ENCODE results near the gene FAM135A. TPM values are rescaled to one million over a fixed set of nuclear protein-coding genes. Genes with fewer than 3 reads are reported as not detected.

Gene FAM135A
- 10 to 100 TPM; 28.0 to 40.3 TPM for total RNA-seq

DNA sequence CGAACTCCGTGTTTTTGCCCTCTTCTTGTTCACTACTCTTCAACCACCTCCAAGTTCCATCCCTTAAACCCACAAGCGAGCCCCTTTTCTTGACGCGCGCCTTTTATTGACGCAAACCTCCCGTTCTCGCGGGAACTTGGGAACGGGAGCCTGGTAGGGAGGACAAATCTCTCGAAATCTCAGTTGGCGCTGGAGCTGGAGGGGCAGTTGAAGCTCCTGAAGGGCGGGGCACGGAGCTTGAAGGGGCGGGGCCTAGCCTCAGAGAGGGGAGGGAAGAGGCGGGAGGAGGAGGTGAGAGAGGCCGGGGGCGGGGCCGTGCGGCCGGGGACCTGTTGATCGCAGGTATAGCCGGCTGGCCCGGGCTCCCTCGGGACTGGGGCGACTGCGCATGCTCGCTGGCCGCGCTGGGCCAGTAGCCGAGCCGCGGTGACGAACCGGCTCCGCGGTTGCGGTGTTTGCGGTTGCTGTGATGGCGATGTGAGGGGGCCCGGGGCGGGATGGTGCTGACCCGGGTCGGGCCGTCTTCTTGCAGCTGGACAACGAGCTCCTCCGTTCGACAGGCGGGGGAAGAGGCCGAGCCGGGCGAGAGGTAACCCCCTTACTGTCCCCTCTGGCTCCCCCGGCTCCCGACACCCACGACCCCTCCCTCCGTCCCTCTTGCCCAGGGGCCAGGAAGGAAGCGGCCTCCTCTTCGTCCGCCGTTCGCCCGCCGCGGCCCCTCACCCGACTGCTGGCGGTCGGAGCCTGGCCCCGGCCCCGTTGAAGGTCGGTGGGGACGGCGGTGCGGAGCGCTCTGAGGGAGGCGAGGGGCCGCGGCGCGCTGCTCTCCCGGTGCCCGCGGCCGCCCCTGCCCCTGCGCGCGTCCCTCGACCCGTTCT, at the start of gene FAM135A:
Gene FAM135A, plus strand, starts transcription at position 395 of the 878 bp plus-strand sequence. CDS start 14,835 bp downstream, outside the sequence.
- peak; percentile 92 for DNase-seq (ENCODE audit: low spot score)
- Histone ChIP-seq H3K36me3 (no peaks in the 10 kb centered on the region), H3K27ac (peak within 1 kb of the TSS; percentile 80 to 82), H3K27me3 (replicated peaks; ENCODE audit: insufficient read depth) (no peaks in the 10 kb centered on the region), H3K4me3 (peak within 1 kb of the TSS; percentile 92), H3K9me3 (no peaks in the 10 kb centered on the region), H3K4me1 (ENCODE audit: control insufficient read depth in 1 of 2, low read depth in 2 of 2) (peaks cover 13 to 18% of the 10 kb centered on the region in 2 donors)
- ATAC-seq (ENCODE audit: insufficient number of reproducible peaks, low FRiP score, low read depth) = peak; percentile 98
- TF ChIP-seq, protein P1, sequence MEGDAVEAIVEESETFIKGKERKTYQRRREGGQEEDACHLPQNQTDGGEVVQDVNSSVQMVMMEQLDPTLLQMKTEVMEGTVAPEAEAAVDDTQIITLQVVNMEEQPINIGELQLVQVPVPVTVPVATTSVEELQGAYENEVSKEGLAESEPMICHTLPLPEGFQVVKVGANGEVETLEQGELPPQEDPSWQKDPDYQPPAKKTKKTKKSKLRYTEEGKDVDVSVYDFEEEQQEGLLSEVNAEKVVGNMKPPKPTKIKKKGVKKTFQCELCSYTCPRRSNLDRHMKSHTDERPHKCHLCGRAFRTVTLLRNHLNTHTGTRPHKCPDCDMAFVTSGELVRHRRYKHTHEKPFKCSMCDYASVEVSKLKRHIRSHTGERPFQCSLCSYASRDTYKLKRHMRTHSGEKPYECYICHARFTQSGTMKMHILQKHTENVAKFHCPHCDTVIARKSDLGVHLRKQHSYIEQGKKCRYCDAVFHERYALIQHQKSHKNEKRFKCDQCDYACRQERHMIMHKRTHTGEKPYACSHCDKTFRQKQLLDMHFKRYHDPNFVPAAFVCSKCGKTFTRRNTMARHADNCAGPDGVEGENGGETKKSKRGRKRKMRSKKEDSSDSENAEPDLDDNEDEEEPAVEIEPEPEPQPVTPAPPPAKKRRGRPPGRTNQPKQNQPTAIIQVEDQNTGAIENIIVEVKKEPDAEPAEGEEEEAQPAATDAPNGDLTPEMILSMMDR (IDR thresholded peaks at IDR 0.05) = no peak

DNA sequence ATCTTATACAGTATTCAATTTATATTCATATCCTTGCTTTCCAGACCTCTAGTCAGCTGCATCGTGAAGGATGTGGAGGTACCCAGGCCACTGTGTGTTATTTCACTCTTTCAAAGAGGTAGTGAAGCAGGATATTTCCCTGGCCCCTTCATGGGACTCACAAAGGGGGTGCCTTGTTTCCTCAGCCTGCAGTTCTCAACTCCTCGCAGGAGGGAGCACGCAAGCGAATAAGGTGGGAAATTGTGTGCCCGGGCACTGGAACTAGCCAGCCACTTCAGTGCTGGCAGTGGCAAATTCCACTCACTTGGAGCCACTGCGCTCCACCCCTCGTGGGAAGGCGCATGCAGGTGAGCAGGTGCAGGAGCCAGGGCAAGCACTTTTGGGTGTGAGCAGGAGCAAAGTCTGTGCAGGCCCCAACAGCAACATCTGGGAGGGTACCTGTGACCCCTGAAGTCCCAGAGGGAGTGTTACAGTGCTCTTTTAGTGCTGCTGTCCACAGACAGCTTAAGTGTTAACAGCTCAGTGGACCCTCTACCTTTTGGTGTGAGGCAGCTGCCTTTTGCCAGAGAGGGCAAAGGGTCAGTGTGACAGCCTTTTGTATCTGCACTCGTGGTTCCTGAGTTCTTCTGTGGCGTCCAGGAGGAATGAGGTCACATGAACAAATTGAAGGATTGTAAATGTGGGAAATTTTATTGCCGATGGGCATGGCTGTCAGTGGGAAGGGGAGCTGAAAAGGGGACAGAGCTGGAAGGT, 49.4 kb upstream of the FAM135A start:
- Histone ChIP-seq H3K4me1 (ENCODE audit: control insufficient read depth in 1 of 2, low read depth in 2 of 2) (no peaks in the 10 kb centered on the region), H3K36me3 (no peaks in the 10 kb centered on the region), H3K27me3 (replicated peaks; ENCODE audit: insufficient read depth) (no peaks in the 10 kb centered on the region), H3K27ac (no peak overlapping the region), H3K4me3 (no peak overlapping the region), H3K9me3 (no peaks in the 10 kb centered on the region)
- ATAC-seq (ENCODE audit: insufficient number of reproducible peaks, low FRiP score, low read depth) (no peak), DNase-seq (ENCODE audit: low spot score) (no peak)
- TF ChIP-seq, protein P1 (IDR thresholded peaks at IDR 0.05) = no peak

DNA sequence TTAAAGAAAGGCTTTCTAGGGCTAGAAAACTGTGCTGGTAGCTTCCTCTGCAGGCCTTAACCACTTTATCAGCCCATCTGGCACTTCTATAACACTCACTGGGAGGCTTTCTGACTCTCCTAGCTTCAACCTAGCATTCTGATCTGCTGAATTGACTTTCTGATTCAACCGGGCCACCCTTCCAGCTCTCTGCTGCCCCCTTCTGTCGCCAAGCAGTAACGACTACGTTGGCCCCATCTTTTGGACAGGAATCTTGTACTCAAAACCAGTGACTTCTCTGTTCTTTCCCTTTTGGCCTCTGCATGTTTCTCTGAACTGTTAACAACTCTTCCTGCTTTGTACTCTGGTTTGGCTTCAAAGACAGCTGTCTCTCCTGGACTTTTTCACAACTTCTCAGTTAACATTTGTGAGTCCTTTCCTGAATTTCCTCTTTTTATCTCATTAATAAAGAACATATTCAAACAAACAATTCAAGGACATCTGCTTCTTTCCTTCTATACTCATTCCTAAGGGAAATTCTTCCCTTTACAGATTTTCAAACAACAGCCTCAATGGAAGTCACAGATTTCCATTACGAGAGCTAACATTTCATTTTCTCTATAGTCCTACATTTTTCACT, 43.9 kb upstream of the FAM135A start:
- DNase-seq (ENCODE audit: low spot score) = no peak
- Histone ChIP-seq H3K27me3 (replicated peaks; ENCODE audit: insufficient read depth) (no peaks in the 10 kb centered on the region), H3K9me3 (no peaks in the 10 kb centered on the region), H3K27ac (no peak overlapping the region), H3K36me3 (no peaks in the 10 kb centered on the region), H3K4me3 (no peak overlapping the region), H3K4me1 (ENCODE audit: control insufficient read depth in 1 of 2, low read depth in 2 of 2) (no peaks in the 10 kb centered on the region)
- ATAC-seq (ENCODE audit: insufficient number of reproducible peaks, low FRiP score, low read depth) = peak; percentile 47
- TF ChIP-seq, protein P1 (IDR thresholded peaks at IDR 0.05) = peak; percentile 75

DNA sequence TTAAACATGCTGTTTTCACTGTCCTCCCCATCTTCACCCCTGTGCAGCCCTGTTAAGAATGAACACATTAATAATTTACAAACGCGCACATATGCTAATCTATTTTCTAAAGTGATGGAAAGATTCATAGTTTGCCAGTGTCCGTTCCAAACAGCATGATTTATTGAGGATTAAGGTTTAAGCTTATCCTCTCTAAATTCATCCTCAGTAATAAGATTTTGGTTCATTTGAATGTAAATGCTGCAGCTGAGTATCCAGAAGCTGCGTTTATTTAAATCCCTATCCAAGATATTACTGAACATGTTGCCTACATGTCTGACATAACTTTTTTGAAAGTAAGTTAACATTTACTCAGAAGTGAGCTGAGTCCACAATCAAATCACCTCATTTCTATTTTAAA, 42.8 kb upstream of the FAM135A start:
- DNase-seq (ENCODE audit: low spot score) = no peak
- H3K4me3 ChIP-seq = no peak overlapping the region
- H3K9me3 ChIP-seq = no peaks in the 10 kb centered on the region
- H3K27ac ChIP-seq = no peak overlapping the region
- TF ChIP-seq, protein P1 (IDR thresholded peaks at IDR 0.05) = no peak
- no peak for ATAC-seq (ENCODE audit: insufficient number of reproducible peaks, low FRiP score, low read depth)
- H3K27me3 ChIP-seq (replicated peaks; ENCODE audit: insufficient read depth) = no peaks in the 10 kb centered on the region
- no peaks in the 10 kb centered on the region for H3K4me1 ChIP-seq (ENCODE audit: control insufficient read depth in 1 of 2, low read depth in 2 of 2)
- H3K36me3 ChIP-seq = no peaks in the 10 kb centered on the region
